T-helper 2 cell treated with Interferon-gamma antibody and Interleukin-4, amounts not matched to agents 100 ng/mL and 5 ng/mL, for 36 hours (primary cell): ENCODE data around the gene NFATC1. TPM values are rescaled to one million over a fixed set of nuclear protein-coding genes. Genes with fewer than 3 reads are reported as not detected.

Experiments used
- intact Hi-C: fragments of 100-400 bp; cut with micrococcal nuclease; formaldehyde crosslinking; loops from one replicate; pipeline ENCODE4 v1.15.1; 2023
- total RNA-seq: library from RNA; stranded (reverse); gene quantifications from 2 replicates; pipeline ENCODE4 v1.2.3, GENCODE V29; 2022

NFATC1 gene
- total RNA-seq, 1 donor from 2014 or later: 39.7 TPM

- intact Hi-C loops: loop anchor here (2.0 to 5.0 kb wide), 2 partner anchors 120 to 629 kb away; partner anchors contain the start of gene RBFA
Observed at GRCh38 chr18:79402977-79403722, 7.4 kb downstream of the NFATC1 start.

- intact Hi-C loops: loop anchor here (2.0 to 5.0 kb wide), 2 partner anchors 119 to 628 kb away; partner anchors contain the start of gene RBFA
Observed at GRCh38 chr18:79403723-79404566, 8.2 kb downstream of the NFATC1 start.

- intact Hi-C loops: loop anchor here (5.0 kb wide), 1 partner anchor 628 kb away; the partner anchor contains the start of gene RBFA
Observed at GRCh38 chr18:79404567-79404910, 8.8 kb downstream of the NFATC1 start.

GRCh38 chr18:79405019-79405780, 9.5 kb downstream of the NFATC1 start:
- intact Hi-C loops: no loop called here

GRCh38 chr18:79405781-79406575, 10.2 kb downstream of the NFATC1 start:
- intact Hi-C loops: no loop called here

GRCh38 chr18:79406708-79407107, 11.0 kb downstream of the NFATC1 start:
- intact Hi-C loops: no loop called here

GRCh38 chr18:79409313-79409712, 13.6 kb downstream of the NFATC1 start:
- intact Hi-C loops: no loop called here

GRCh38 chr18:79410171-79410641, 14.5 kb downstream of the NFATC1 start:
- intact Hi-C loops: no loop called here

- intact Hi-C loops: no loop called here
Observed at GRCh38 chr18:79410731-79411613, 15.2 kb downstream of the NFATC1 start.

GRCh38 chr18:79411614-79412526, 16.1 kb downstream of the NFATC1 start:
- intact Hi-C loops: no loop called here

- intact Hi-C loops: no loop called here
Observed at GRCh38 chr18:79413025-79413424, 17.3 kb downstream of the NFATC1 start.

GRCh38 chr18:79413426-79413825, 17.7 kb downstream of the NFATC1 start:
- intact Hi-C loops: no loop called here

- intact Hi-C loops: no loop called here
Observed at GRCh38 chr18:79413901-79414300, 18.2 kb downstream of the NFATC1 start.

GRCh38 chr18:79416022-79416676, 20.4 kb downstream of the NFATC1 start:
- intact Hi-C loops: no loop called here

GRCh38 chr18:79416677-79417052, 20.9 kb downstream of the NFATC1 start:
- intact Hi-C loops: no loop called here

- intact Hi-C loops: no loop called here
Observed at GRCh38 chr18:79418236-79418635, 22.5 kb downstream of the NFATC1 start.

- intact Hi-C loops: no loop called here
Observed at GRCh38 chr18:79418642-79419041, 22.9 kb downstream of the NFATC1 start.
